NCI-H69 (cell line): Measurements from ENCODE around the gene MATN4.
"Not testable (repeated sequence)": the region's sequence is repeated elsewhere in the genome, so short reads cannot be mapped to it uniquely, and the experiment has no call there.

Experiments used
- DNase-seq: peaks from one replicate; lab custom pipeline; 2025; lab: John Stamatoyannopoulos, UW

MATN4 gene, protein sequence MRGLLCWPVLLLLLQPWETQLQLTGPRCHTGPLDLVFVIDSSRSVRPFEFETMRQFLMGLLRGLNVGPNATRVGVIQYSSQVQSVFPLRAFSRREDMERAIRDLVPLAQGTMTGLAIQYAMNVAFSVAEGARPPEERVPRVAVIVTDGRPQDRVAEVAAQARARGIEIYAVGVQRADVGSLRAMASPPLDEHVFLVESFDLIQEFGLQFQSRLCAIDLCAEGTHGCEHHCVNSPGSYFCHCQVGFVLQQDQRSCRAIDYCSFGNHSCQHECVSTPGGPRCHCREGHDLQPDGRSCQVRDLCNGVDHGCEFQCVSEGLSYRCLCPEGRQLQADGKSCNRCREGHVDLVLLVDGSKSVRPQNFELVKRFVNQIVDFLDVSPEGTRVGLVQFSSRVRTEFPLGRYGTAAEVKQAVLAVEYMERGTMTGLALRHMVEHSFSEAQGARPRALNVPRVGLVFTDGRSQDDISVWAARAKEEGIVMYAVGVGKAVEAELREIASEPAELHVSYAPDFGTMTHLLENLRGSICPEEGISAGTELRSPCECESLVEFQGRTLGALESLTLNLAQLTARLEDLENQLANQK

DNA sequence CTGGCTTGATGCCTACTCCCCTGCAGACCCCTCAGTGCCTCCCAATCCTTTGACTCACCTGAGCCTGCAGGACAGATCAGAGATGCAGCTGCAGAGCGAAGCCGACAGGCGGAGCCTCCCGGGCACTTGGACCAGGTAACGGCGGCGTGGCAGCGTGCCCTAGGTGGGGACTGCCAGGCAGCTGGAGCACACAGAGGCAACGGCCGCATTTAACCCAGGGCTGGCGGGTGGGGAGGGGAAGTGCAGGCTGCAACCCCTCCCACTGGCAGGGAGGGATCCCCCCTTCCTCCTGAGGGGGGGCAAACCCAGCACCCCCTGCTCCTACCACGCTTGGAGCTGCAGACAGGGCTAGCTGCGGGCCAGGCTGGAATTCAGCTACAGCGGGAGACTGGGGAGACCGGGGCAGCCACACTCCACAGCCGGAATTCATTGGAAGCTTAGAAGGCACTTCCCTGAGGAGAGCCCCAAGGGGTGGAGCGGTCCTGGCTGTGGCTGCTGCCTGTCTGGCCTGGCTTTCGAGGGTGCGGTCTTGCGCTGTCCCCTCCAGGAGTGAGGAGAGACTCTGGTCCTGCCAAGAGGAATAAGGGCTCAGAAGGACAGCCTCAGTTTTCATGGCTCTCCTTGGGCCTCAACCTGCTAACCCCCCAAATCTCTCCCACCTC lies at the start of gene MATN4:
TSS of gene MATN4 (minus strand) at position 183 of the 662 bp plus-strand sequence. CDS start 2,717 bp downstream, outside the sequence.
- DNase-seq = peak; percentile 61

DNA sequence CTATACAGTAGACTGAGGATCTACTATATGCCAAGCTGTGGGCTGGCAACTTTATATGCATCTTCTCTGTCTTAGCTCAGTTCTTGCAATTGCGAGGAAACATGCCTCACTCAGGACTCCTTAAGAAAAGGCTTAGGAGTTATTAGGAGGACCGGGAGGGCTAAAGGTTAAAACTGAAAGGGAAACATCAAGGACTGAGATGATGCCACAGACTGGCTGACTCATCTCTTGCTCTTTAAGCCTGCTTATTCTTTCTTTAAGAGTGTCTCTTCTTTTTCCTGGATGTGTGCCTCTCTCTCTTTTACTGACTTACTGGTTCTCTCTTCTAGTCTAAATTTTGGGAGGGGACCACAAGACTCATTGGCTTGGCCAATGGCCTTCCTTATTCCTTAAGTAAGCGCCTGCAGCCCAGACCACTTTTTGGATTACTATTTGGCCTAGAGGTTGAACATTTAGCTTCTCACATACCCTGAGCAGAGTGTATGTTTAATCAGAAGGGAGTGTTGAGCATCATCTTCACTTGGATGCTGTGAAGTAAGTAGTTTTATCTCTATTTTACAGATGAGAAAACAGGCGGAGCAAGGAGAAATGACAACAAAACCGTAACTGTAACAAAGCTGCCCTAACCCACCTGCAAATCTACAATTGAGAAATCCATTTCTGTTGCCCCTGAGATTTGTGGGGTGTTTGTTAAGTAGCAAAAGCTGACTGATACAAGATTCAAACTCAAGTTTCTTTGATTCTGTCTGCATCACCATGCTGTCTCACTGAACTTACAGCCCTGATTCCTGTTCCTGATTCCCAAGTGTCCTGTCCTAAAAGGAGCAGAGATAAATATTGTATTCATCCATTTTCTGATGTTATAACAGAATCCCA lies 47.3 kb upstream of the MATN4 start:
- DNase-seq = no peak

DNA sequence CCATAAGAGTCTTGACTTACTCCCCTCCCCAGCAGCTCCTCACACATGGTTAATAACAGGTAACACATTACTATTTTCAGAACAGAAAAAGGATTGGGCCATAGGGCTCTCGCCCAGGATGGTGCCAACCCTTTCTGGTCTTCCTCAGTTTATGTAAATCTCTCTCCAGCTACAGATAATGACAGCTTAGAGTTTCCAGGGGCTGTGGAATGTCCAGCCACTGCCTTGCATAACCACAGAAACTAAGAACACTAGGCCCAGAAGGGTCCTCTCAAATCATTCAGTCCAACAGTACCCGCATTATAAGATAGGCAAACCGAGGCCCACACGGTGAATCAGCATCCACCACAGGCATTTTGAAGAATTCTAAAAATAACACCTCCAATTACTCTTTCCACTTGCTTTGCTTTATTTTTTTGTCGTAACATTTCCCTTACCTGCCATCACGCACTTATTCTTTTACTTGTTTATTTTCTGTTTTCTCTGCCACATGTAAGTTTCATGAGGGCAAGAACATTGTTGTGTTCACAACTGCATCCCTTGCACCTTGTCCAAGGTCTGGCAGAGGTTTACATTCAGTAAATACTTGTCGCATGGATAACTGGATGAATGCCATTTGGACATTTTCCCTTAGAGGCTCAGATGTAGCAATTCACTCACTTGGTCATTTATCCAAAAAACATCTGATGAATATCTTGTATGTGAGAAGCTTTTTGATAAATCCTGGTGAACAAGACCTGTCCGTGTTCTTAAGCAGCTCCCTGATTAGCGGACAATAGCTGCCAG lies 46.5 kb upstream of the MATN4 start:
- DNase-seq = no peak

DNA sequence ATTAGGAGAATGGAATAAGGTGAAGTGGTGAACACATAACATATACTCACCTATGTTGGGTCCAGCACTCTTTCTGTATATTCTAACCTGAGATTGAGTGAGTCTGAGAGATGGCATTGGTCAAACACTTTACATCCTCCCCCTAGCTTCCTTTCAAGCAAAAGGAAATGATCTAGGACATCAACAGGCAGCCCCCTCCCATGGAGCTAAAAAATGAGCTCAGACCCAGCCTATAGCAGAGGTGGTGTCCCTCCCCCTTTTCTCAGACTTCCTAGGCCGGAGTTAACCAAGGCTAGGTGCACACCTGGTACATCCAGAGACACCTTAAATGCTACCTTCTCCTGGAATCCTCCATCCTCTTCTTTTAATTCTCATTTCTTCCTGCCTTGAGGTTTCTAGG lies 45.6 kb upstream of the MATN4 start:
- DNase-seq = no peak

DNA sequence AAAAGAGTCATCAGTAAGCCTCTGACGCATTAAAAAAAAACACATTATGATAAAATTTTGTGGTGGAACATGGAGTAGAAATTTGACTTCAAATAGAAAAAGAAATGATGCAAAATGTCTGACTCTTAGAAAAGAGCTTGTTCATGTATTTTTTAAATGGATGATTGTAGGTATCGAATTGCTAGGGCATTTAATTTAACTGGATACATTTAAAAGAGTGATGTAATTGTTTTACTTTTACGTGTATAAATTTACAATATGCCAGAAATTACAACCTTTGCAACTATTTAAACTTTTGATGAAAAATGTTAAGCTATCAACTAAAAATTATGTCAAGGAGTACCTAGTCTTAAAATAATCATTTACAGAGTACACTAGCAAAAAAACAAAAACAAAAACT lies 44.6 kb upstream of the MATN4 start:
- DNase-seq = no peak

DNA sequence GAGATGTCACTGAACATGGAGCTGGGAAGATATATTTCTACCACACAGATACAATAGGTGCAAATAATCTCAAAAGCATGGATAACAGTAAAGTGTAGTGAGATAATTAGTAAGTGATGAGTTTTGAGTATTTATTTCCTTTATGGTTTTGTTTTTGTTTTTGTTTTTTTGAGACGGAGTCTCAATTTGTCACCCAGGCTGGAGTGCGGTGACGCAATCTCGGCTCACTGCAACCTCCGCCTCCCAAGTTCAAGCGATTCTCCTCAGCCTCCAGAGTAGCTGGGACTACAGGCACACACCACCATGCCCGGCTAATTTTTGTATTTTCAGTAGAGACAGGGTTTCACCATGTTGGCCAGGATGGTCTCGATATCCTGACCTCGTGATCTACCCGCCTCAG lies 42.7 kb upstream of the MATN4 start:
- not testable (repeated sequence) for DNase-seq

DNA sequence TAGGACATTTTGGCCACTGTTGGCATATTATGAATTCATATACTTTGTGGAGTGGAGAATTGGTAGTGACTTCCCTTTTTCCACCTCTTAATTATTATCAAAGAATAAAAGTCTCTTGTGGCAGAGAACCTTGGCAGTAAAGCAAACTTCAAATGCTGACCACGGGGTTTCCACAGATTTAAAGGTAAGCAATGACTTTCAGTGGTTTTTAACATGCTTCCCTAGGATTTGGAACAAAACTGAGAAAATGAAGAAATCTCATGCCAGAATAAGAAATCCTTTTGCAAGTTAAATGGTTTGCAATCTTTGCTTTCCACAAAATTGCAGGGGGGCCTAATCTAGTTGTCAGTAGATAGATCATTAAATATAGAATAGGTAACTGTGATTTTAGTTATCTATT lies 42.1 kb upstream of the MATN4 start:
- DNase-seq = no peak

DNA sequence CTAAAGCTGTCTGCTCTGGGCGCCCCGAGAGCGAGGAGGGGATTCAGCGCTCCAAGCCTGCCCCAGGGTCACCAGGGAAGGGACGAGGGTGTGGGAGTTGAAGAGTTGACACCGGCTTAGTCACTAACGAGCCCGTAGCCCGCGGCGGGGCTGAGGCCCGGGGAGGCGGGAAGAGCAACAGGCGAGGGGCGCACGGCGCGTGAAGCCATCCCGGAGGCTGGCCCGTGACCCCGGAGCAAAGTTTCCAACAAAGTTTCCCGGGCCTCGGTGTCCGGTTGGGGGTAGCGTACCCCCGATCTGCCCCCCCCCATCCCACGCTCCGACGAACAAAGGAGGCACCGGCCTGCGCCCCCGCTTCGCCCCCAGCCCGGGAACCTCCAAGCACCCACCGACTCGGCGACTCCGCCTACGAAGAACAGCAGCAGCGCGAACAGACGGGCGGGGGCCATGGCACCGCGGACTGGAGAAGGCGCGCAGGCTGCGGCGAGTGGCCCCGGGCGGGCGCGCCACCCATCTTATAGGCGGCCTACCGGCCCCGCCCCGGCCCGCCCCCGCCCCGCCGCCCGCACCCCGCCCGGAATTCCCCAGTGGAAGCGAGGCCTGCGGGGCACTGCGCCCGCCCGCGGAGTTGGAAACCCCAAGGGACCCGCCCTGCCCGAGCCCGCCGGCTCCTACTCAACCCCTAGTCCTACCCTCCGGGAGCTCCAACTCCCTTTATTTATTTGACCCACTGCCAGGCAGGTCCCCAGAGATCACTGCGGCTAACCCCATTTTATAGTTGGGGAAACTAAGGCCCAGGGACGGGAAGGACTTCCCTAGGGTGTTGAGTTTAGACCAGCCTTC lies 40.1 kb upstream of the MATN4 start, which contains the start of gene SDC4:
TSS of gene SDC4 (minus strand) at position 489 of the 843 bp plus-strand sequence. CDS start at position 449, 40 bp downstream.
- peak; percentile 73 for DNase-seq

DNA sequence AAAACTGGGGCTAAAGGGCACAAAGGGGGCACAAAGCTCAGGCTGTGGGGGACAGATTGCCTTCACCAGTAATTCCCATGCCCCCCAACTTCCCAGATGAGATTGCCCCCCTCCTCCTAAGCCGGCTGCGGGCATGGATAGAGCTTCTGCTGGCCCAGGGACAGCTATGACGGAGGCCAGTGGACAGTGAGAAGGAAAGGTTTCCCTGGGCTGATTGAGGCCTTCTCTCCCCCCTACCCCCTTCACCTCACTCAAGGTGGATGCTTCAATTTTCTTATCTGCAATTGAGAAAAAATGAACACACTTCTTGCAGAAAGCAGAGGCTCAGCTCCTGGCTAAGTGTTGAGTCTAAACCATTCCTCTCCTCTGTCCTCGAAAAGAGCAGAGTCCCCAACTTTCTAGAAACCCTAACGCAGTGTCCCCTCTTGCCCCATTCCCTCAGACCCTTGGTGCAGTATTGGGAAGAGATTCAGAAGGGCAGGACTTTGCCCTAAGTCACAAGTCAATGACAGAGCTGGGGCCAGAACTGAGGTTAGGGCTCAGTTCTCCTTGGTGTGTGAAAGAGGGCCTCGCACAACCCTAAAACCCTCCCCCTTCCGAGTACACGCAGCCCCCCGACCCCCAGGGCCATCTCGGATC lies 39.3 kb upstream of the MATN4 start:
- DNase-seq = no peak

DNA sequence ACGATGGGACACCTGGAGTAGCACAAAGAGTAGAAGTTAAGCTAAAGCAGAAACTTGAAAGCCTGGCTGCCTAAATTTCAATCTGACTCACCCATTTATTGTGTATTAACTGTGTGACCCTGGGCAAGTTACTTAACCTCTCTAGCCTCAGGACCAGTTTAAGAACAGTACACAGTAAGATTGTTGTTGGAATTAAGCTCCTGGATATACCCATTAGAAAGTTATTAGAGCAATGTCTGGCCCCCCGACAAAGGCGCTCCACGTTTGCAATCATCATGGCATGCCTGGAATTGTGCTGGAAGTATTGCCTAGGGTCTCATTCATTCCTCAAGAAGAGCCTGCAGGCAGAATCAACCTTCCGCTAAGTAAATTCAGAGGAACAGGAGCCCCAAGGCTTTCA lies 38.8 kb upstream of the MATN4 start:
- DNase-seq = no peak

DNA sequence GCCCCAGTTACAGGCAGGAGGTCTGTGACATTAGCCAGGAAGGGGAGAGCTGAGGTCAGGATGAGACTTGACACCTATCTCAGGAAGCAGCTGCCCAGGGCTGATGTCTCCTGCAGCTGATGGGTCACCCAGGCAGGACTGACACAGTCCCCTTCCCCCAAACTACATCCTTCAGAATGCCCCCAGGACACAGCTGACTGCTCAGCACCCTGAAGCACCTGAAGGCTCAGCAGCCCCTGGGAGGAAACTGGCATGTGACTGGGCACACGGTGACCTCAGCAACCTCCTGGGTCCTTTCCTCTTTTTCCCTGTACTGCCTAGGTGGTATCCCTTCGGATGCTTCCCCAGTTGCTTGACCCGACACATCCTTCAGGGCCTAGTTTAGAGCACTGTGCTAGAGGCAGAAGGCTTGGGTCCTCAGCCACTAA lies 38.2 kb upstream of the MATN4 start:
- DNase-seq = no peak

DNA sequence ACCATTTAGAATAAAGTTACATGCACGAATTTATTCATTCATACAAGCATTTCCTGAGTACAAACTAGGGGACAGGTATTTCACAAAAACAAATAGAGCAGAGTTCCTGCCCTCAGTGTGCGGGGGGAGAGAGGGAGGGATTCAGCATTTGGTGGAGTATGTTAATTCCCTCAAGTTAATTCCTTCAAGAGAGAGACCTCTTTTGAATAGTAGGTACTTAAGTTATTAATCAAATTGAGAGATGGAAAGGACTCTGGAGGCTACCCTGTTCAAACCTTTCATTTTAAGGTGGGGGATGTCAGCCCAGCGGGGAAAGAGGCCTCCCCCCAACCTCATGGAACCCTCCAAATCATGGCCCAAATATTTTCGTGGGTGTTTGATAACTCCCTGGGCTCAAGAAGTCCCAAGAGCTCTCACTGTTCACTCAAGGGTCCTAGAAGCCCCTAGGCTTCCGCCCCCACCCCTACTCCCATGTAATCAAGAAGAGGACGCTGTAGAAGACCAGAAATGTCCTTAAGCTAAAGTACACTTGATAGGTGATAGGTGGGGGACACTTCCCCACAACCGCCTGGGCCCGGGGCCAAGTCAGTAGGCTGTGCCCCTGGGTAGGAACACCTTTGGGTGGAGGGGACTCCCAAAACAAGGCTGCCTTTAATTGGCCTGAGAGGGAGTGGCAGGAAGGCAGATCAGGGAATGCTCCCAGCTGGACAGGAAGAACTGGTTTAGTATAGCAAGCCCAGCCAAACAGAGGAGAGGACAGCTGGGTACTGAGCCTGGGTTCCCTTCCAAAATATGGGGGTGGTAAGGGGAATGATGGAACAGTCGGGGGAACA lies 37.2 kb upstream of the MATN4 start:
- DNase-seq = peak; percentile 38

DNA sequence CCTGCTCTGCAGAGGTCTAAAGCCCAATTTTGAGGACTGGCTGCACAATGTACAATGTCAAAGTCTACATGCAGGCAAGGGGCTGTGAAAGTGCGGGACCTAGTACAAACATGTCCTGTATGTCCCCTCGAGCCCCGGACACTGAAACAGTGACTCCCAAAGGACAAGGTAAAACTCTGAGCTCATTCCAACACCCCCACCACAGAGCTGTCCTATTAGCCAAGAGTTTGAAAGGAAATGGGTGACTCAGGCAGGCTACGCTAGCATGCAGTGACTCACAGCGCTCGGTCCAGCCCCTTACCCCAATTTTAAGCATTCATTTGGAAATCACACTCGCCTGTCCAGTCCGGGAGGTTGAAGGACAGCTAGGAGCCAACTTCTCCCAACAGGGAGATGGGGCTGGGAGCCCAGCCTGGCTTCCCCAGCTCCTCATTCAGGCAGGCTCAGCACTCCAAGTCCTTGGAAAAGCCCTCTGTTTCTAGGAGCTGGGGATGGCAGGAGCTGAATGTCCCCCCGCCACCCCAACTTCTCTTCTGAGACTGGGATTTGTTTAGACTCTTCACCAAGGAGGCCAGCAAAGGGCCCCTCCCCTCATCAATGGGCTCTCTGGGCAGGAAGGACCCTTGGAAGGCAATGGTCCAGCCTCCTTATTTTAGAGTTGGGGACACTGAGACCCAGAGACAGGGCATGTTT lies 36.2 kb upstream of the MATN4 start:
- peak; percentile 53 for DNase-seq

DNA sequence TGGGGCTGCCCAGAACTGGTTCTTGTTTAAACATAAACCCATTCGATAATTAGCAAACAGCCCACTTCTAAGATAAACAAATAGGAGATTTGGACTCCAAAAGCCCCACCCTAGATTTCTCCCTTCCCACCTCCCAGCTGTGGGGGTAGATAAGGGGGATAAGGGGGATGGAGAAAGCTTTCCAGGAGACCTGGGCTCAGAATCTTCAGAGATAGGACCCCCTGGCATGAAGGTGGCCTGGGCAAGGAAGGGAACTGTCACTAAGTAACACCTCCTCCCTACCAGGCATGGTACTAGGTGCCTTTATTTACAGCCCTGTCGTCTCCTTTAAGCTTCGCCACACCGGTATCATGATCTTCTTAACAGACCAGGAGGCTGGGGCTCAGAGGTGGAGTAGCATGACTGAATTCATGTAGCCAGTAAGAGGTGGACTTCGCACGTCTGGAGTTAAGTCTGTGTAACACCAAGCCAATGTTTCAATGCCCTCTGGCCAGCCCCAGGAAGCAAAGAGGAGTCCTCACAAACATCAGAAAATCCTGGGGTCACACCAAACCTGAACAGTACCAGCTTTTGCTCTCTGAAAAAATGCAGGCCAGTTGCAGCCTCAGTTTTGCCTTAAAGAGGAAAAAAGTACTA lies 35.6 kb upstream of the MATN4 start:
- DNase-seq = peak; percentile 90

DNA sequence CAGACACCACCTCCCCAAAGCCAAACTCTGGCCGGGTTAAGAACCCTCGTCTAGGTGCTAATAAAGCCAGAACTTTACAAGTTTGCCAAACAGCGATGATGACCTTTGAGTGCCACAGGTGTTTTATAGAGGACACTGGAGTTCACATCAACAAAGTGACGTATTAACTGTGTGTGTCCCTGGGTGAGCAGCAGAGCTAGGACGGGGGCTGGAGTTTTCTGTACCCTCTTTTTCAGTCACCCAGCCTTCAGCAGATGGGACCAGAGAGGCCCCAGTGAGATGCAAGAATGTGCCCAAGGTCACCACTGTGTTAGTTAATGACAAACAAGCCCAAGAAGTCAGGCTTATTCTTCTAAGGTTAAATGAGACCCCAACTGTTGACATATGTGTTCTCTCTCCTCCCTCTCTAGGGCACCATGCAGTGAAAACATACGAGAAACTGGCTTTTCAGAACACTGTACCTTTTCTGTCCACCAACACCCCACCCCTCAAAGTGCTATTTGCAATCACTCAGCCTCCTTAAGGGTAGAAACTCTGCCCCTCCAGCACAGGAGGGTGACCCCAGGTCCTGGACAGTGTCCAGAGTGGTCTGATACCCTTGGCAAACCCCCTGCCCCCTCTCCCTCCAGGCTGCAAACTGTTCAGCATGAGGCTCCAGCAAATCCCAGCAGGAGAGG lies 34.9 kb upstream of the MATN4 start:
- DNase-seq = peak; percentile 78

DNA sequence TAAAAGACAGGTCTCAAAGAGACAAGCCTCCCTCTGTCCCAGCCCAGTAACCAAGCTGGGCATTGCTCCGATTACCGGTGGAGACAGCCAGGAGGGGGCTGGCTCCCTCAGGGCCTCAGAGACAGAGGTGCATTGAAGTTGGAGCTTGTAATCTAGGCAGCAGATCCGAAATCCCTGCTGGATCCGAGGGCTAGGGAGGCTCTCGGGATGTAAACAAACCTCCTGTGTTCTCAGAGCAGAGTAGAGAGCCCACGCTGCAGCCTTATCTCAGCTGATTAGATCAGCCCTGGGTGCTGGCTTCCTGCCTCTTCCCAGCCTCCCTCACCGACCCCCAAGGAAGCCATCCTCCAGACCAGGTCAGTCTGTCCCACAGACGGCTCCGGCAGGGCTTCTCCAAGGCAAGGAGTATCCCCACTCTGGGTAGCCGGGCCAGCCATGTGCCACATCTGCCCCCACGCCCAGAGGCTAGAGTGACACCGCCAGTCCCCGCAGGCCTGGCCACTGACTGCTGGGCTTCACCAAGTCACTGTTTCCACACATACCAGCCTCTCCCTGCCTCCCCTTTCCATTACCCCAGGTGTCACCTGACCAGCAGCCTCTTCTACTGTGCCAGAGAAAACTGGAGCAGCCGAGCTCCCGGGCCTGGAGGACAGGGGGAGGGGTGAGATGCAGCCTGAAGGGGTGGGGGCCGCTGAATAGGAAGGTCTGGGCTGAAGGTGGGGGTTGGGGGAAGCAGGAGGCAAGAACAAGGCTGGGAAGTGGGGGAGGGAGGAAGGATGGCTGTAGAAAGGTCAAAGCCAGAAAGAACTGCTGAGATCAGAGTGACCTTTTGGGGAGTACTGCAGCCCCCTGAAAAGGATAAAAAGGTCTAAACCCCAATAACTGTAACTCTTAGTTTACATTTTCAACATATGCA lies 34.1 kb upstream of the MATN4 start:
- DNase-seq = peak; percentile 78
